Naive thymus-derived CD4-positive, alpha-beta T cell (primary cell): ENCODE measurements around the gene RPS15. TPM values are rescaled to one million over a fixed set of nuclear protein-coding genes. Genes with fewer than 3 reads are reported as not detected.
A peak's percentile ranks its signal among the peaks of the same experiment; 100 is the strongest.

Source experiments
- ATAC-seq: fragments of 150-1000 bp; cut with Tn5 transposase; 2 replicates; pipeline ENCODE4 v1.10.0; 2021; ENCODE audit warnings: mild to moderate bottlenecking, moderate library complexity
- CTCF ChIA-PET: fragments of 350-600 bp; sonication (Branson Sonifier 250); formaldehyde crosslinking; loops from one replicate; lab custom pipeline; 2021; ENCODE audit warnings: antibody characterized with exemption; lab: Charles Lee
- POLR2A ChIA-PET: fragments of 350-600 bp; sonication (Branson Sonifier 250); formaldehyde crosslinking; loops from one replicate; lab custom pipeline; 2021; ENCODE audit warnings: antibody characterized with exemption, inconsistent platforms; lab: Charles Lee
- DNase-seq, 9 donors: peaks; one replicate each; pipeline versions ENCODE4 v3.0.0 to v3.0.0-alpha.2; 2020 to 2022; ENCODE audit warnings: mixed read lengths in 1 of 9
- H3K27ac ChIP-seq: one replicate; pipeline ENCODE4 v1.7.0; 2013; ENCODE audit warnings: mild to moderate bottlenecking, low read depth, low read length, moderate library complexity
- H3K27me3 ChIP-seq, 2 donors: one replicate each; pipeline ENCODE4 v1.7.0; 2013; ENCODE audit warnings: low read length in 2 of 2, mild to moderate bottlenecking in 2 of 2, moderate library complexity in 2 of 2; ENCODE audit not compliant: control insufficient read depth in 2 of 2, insufficient read depth in 2 of 2
- H3K36me3 ChIP-seq, 3 experiments: 1 replicate in 2 of 3; 2 replicates in 1 of 3; pipeline ENCODE4 v1.7.0; 2013; ENCODE audit warnings: low read length in 3 of 3, mild to moderate bottlenecking in 3 of 3, moderate library complexity in 1 of 3; ENCODE audit not compliant: insufficient read depth in 3 of 3, control insufficient read depth in 2 of 3
- H3K4me1 ChIP-seq, 2 donors: one replicate each; pipeline ENCODE4 v1.7.0; 2013; ENCODE audit warnings: low read length in 2 of 2, mild to moderate bottlenecking in 2 of 2, moderate library complexity in 1 of 2; ENCODE audit not compliant: control insufficient read depth in 2 of 2, insufficient read depth in 2 of 2
- H3K4me3 ChIP-seq: 2 replicates; pipeline ENCODE4 v1.7.0; 2013; ENCODE audit warnings: mild to moderate bottlenecking, low read length
- H3K9me3 ChIP-seq, 3 experiments: 1 replicate in 2 of 3; 2 replicates in 1 of 3; pipeline ENCODE4 v1.7.0; 2013; ENCODE audit warnings: low read length in 3 of 3; ENCODE audit not compliant: control insufficient read depth in 2 of 3
- H3K27ac Mint-ChIP-seq, 9 donors: one replicate each; pipeline ENCODE4 v1.8.0; 2020 to 2022; ENCODE audit warnings: mixed read lengths in 9 of 9, mild to moderate bottlenecking in 8 of 9, moderate library complexity in 5 of 9, inconsistent platforms in 2 of 9
- H3K27me3 Mint-ChIP-seq, 5 donors: one replicate each; pipeline ENCODE4 v1.8.0; 2021 to 2022; ENCODE audit warnings: mixed read lengths in 5 of 5, mild to moderate bottlenecking in 1 of 5
- H3K36me3 Mint-ChIP-seq, 5 donors: one replicate each; pipeline ENCODE4 v1.8.0; 2020 to 2022; ENCODE audit warnings: mixed read lengths in 5 of 5, mild to moderate bottlenecking in 3 of 5, inconsistent platforms in 1 of 5
- H3K4me1 Mint-ChIP-seq, 7 donors: one replicate each; pipeline ENCODE4 v1.8.0; 2020 to 2022; ENCODE audit warnings: mixed read lengths in 7 of 7, mild to moderate bottlenecking in 3 of 7, inconsistent platforms in 1 of 7
- H3K4me3 Mint-ChIP-seq, 10 donors: one replicate each; pipeline ENCODE4 v1.8.0; 2020 to 2022; ENCODE audit warnings: mild to moderate bottlenecking in 10 of 10, mixed read lengths in 10 of 10, moderate library complexity in 6 of 10, inconsistent platforms in 2 of 10
- H3K9me3 Mint-ChIP-seq, 11 donors: one replicate each; pipeline ENCODE4 v1.8.0; 2020 to 2022; ENCODE audit warnings: mixed read lengths in 11 of 11, mild to moderate bottlenecking in 4 of 11, inconsistent platforms in 1 of 11, moderate library complexity in 1 of 11
- intact Hi-C, 2 donors: fragments of 100-400 bp; cut with micrococcal nuclease; formaldehyde crosslinking; loops; one replicate each; pipeline ENCODE4 v1.15.1; 2023
- polyA plus RNA-seq, 2 donors: library from polyadenylated mRNA; unstranded; fragments of 300-500 nt; fragmentation: Illumina TruSeq; gene quantifications; one replicate each; pipeline ENCODE4 v1.2.3, GENCODE V29; 2021
- total RNA-seq, 6 experiments: library from RNA in 5 of 6; stranded (reverse) in 5 of 6; gene quantifications; 1 replicate in 5 of 6; 2 replicates in 1 of 6; pipeline ENCODE4 v1.2.3 and lab custom pipeline; 2021 to 2026

Gene RPS15
- total and polyA plus RNA-seq, 7 experiments from 2014 or later = 1,300 to 3,761 (median 2,017) TPM

- H3K4me1 ChIP-seq = no peaks in the 10 kb centered on the region
- intact Hi-C loops = no loop called here
- Mint-ChIP-seq H3K4me3 (no peak overlapping the region), H3K27me3 (no peaks in the 10 kb centered on the region), H3K4me1 (peaks cover 0 to 8% (median 3%) of the 10 kb centered on the region in 7 donors), H3K36me3 (peaks cover 6 to 22% (median 8%) of the 10 kb centered on the region in 5 donors), H3K9me3 (peaks cover 0 to 2% (median 0%) of the 10 kb centered on the region in 11 donors), H3K27ac (no peak overlapping the region)
- H3K27me3 ChIP-seq = no peaks in the 10 kb centered on the region
- H3K27ac ChIP-seq = no peak overlapping the region
- no peak overlapping the region for H3K4me3 ChIP-seq
- H3K9me3 ChIP-seq = no peaks in the 10 kb centered on the region
- DNase-seq = no peak
- POLR2A ChIA-PET = no interaction called here
- ATAC-seq = no peak
- CTCF ChIA-PET = interaction anchor here (0.7 kb wide), 1 partner anchor 1187 kb away, joined by 4 read pairs; no protein-coding TSS in a partner anchor
- H3K36me3 ChIP-seq = peaks cover 5 to 89% (median 11%) of the 10 kb centered on the region in 3 experiments
These were observed 11.5 kb upstream of the RPS15 start for GRCh38 chr19:1426736-1427135.

DNA sequence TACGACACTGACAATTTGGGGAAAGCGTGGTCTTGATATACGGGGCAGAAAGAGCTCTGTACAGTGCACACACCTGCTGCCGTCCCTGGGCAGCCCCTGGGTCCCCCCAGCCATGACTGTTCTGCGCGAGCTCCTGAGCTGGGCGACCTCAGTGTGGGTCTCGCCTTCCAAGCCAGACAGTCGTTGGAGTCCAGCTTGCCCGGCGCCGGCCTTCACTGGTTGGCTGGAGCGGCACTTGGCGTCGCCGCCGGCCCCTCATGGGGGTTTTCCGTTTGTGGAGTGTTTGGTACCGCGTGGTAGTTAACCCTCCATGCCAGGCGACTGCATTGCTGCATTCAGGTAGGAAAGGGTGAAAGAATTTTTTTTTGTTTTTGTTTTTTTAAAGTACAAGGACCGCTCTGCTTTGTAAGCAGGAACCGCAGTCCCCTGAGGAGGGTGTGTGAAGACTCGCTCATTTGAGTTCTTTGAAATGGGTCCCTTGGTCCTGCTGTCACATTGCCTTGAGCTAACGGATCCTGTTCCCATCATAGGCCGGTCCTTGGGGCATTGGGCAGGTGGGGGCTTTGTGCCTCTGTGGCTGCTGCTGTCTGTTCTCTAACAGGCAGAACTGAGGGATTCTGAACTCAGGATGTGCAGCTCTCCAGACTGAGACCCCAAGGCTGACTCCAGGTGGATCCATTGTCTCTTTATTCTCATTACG lies 10.8 kb upstream of the RPS15 start:
- Mint-ChIP-seq H3K27ac (no peak overlapping the region), H3K4me1 (peaks cover 0 to 8% (median 3%) of the 10 kb centered on the region in 7 donors), H3K9me3 (peaks cover 0 to 2% (median 0%) of the 10 kb centered on the region in 11 donors), H3K36me3 (peaks cover 6 to 22% (median 8%) of the 10 kb centered on the region in 5 donors), H3K4me3 (no peak overlapping the region), H3K27me3 (no peaks in the 10 kb centered on the region)
- ChIA-PET POLR2A (no interaction called here), CTCF (interaction anchor here (0.7 kb wide), 1 partner anchor 1186 kb away, joined by 4 read pairs; no protein-coding TSS in a partner anchor)
- Histone ChIP-seq H3K4me1 (no peaks in the 10 kb centered on the region), H3K4me3 (no peak overlapping the region), H3K27ac (no peak overlapping the region), H3K36me3 (peaks cover 4 to 89% (median 11%) of the 10 kb centered on the region in 3 experiments), H3K27me3 (no peaks in the 10 kb centered on the region), H3K9me3 (no peaks in the 10 kb centered on the region)
- ATAC-seq (no peak), DNase-seq (no peak)
- intact Hi-C loops = no loop called here

DNA sequence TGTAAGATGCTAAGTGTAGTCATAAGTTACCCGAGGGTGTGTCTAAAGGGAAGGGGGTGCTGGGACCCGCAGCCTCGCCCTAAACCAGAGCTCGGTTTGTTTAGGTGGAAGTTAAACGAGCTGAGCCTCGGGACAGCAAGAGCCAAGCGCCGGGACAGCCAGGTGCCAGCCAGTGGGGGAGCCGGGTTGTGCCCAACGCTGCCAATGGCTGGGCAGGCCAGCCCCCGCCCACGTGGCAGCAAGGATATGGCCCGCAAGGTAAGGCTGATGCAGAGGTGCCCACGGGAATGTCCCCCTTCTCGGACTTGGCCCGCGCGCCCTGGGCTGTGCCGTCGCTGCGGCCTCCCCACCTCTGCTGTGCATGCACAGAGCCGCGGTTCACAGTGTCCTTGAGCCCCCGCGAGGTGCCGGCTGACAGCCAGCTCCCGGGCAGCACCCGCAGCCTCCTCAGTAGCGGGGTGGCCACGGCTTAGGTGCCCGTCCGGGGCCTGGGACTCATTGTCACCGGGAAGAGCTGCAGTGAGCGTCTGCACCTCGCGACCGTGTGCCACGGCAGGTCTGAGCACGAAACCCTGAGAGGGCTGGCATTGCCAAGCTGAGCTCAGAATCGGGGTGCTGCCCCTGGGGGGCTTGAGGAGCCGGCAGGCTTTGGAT lies 9.3 kb upstream of the RPS15 start:
- POLR2A ChIA-PET = no interaction called here
- no peak overlapping the region for H3K4me3 ChIP-seq
- peaks cover 0 to 10% (median 4%) of the 10 kb centered on the region in 5 donors for H3K36me3 Mint-ChIP-seq
- H3K4me1 ChIP-seq = no peaks in the 10 kb centered on the region
- H3K9me3 Mint-ChIP-seq = no peaks in the 10 kb centered on the region
- no peak for DNase-seq
- peaks cover 0 to 1% (median 0%) of the 10 kb centered on the region in 7 donors for H3K4me1 Mint-ChIP-seq
- H3K27me3 Mint-ChIP-seq = no peaks in the 10 kb centered on the region
- no peaks in the 10 kb centered on the region for H3K27me3 ChIP-seq
- no peaks in the 10 kb centered on the region for H3K9me3 ChIP-seq
- no peak overlapping the region for H3K27ac ChIP-seq
- H3K36me3 ChIP-seq = peaks cover 0 to 89% (median 11%) of the 10 kb centered on the region in 3 experiments
- no peak overlapping the region for H3K27ac Mint-ChIP-seq
- intact Hi-C loops = no loop called here
- H3K4me3 Mint-ChIP-seq = no peak overlapping the region
- CTCF ChIA-PET = no interaction called here
- no peak for ATAC-seq

- Histone ChIP-seq H3K36me3 (peaks cover 0 to 91% (median 14%) of the 10 kb centered on the region in 3 experiments), H3K27ac (no peak overlapping the region), H3K9me3 (no peaks in the 10 kb centered on the region), H3K4me1 (no peaks in the 10 kb centered on the region), H3K4me3 (no peak overlapping the region), H3K27me3 (no peaks in the 10 kb centered on the region)
- ChIA-PET CTCF (no interaction called here), POLR2A (no interaction called here)
- Mint-ChIP-seq H3K4me1 (no peaks in the 10 kb centered on the region), H3K4me3 (no peak overlapping the region), H3K27ac (peak overlapping the region in 1 of 9 donors; percentile 62), H3K36me3 (peaks cover 0 to 10% (median 4%) of the 10 kb centered on the region in 5 donors), H3K9me3 (no peaks in the 10 kb centered on the region), H3K27me3 (no peaks in the 10 kb centered on the region)
- intact Hi-C loops = no loop called here
- DNase-seq (no peak), ATAC-seq (no peak)
These were observed 8.4 kb upstream of the RPS15 start for GRCh38 chr19:1429750-1430149.

DNA sequence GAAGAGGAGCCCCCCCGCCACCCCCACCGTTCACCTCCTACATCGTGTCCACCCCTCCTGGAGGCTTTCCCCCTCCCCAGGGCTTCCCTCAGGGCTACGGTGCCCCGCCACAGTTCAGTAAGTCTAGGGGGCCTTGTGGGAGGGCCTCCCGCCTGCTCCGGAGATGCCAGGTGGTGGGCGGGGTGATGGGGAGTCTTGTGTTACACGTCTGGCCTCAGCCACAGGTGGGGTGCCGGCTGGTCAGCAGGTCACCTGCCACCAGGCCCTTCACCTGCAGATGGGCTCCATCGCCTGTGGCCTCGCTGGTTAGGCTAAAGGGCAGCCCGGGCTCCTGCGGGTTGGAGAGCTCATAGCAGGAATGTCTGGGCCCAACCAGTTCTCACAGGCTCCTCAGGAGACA lies 8.0 kb upstream of the RPS15 start:
- Mint-ChIP-seq H3K27ac (no peak overlapping the region), H3K4me3 (no peak overlapping the region), H3K4me1 (no peaks in the 10 kb centered on the region), H3K27me3 (no peaks in the 10 kb centered on the region), H3K9me3 (no peaks in the 10 kb centered on the region), H3K36me3 (peaks cover 0 to 7% (median under 1%) of the 10 kb centered on the region in 5 donors)
- intact Hi-C loops = no loop called here
- no peaks in the 10 kb centered on the region for H3K27me3 ChIP-seq
- CTCF ChIA-PET = no interaction called here
- ATAC-seq = no peak
- no peak overlapping the region for H3K4me3 ChIP-seq
- no peak overlapping the region for H3K27ac ChIP-seq
- H3K36me3 ChIP-seq = peaks cover 0 to 87% (median 14%) of the 10 kb centered on the region in 3 experiments
- DNase-seq = no peak
- no peaks in the 10 kb centered on the region for H3K4me1 ChIP-seq
- no peaks in the 10 kb centered on the region for H3K9me3 ChIP-seq
- POLR2A ChIA-PET = interaction anchor here (0.6 to 1.5 kb wide), 3 partner anchors 25 to 173 kb away, joined by 3 read pairs; no protein-coding TSS in a partner anchor

DNA sequence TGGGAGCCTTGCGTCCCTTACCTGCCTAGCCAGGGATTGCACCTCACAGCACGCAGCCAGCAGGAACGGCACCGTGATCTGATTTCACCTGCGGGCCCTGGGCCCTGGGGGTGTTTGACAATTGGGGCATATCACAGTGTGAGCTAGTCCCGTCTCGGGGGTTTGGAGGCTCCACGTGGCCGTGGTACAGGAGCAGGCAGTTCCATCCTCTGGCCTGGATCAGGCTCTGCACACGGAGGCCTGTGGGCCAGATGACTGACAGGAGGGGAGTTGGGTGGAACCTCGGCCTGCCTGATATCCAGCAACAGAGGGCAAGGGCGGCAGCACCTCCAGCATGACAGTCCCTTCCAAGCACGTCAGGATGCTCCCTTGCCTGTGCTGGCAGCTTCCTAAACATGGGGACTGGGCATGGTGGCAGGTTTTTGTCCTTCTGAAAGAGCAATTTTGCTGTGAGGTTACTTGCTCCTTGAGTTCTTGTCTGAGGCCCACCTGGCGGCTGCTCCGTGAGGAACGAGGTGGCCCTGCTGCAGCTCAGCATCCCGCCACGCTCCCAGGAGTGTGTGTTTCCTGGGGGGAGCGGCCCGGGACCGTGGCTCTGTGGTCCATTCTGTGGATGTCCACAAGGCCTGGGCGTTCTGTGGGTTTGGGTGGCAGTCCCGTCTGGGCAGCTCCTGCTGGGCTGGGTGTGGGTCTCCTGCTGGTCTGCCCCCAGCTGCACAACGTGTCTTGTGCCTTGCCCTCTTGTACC lies 6.3 kb upstream of the RPS15 start:
- ATAC-seq (no peak), DNase-seq (no peak)
- H3K4me3 ChIP-seq = no peak overlapping the region
- H3K27ac ChIP-seq = no peak overlapping the region
- Mint-ChIP-seq H3K4me3 (no peak overlapping the region), H3K27ac (peak overlapping the region in 1 of 9 donors; percentile 62), H3K36me3 (peaks cover 0 to 10% (median 3%) of the 10 kb centered on the region in 5 donors), H3K4me1 (no peaks in the 10 kb centered on the region), H3K27me3 (no peaks in the 10 kb centered on the region), H3K9me3 (no peaks in the 10 kb centered on the region)
- no peaks in the 10 kb centered on the region for H3K9me3 ChIP-seq
- H3K36me3 ChIP-seq = peaks cover 0 to 75% (median 7%) of the 10 kb centered on the region in 3 experiments
- H3K27me3 ChIP-seq = no peaks in the 10 kb centered on the region
- ChIA-PET POLR2A (no interaction called here), CTCF (no interaction called here)
- H3K4me1 ChIP-seq = no peaks in the 10 kb centered on the region
- intact Hi-C loops = no loop called here
